NOMO-1 treated with dmso at 0.1 percent for 144 hours (cell line): ENCODE data around the gene ZNF451.

Experiments used
- DNase-seq: peaks from one replicate; lab custom pipeline; 2025; ENCODE audit not compliant: unreplicated experiment; lab: John Stamatoyannopoulos, UW

ZNF451 gene

GRCh38 chr6:57147955-57148858 lies 58.2 kb downstream of the ZNF451 start:
- no peak for DNase-seq

DNA sequence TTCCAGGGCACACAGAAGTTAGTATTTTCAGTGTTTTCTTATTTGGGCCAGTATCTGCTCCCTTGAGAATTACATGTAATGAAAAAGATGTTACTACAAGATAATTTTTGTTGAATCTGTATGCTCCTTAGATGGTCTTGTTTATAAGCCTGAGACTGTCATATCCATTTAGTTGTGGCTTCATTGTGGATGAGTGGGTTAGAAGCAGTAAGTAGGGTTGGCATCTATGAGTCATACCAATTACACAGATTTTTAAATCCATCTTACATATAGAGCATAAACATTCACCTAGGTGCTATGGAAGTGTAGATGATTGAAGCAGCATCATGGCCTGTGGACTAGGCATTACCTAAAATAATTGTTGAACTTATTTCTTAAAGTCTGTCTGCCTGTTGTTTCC lies 68.7 kb downstream of the ZNF451 start:
- no peak for DNase-seq

DNA sequence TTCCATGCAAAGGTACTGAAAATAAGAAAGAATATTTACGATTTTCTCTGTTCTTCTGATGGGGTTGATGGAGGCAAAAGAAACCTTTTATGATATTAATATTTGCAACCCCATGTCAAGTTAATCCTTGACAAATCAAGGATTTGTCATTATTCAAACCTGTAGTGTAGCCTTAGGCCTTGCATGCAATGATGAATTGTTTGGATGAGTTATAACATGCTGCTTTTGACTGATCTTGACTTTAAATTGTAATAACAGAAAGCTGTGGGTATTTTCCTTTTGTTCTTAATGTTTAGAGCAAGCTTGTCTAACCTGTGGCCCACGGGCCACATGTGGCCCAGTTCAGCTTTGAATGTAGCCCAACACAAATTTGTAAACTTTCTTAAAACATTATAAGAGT lies 69.1 kb downstream of the ZNF451 start:
- DNase-seq = no peak

GRCh38 chr6:57162028-57162427 lies 72.0 kb downstream of the ZNF451 start:
- DNase-seq = no peak

- no peak for DNase-seq
Measured at GRCh38 chr6:57162516-57162915, 72.5 kb downstream of the ZNF451 start.

- DNase-seq = no peak
Measured at GRCh38 chr6:57163956-57164355, 74.0 kb downstream of the ZNF451 start.

- no peak for DNase-seq
Measured at GRCh38 chr6:57165080-57165479, 75.1 kb downstream of the ZNF451 start.

GRCh38 chr6:57172136-57173055 lies 82.4 kb downstream of the ZNF451 start, which contains the start of gene BAG2:
TSS of gene BAG2 (plus strand) at chr6:57172326. CDS start at chr6:57172698, 372 bp downstream.
- peak; percentile 62 for DNase-seq

DNA sequence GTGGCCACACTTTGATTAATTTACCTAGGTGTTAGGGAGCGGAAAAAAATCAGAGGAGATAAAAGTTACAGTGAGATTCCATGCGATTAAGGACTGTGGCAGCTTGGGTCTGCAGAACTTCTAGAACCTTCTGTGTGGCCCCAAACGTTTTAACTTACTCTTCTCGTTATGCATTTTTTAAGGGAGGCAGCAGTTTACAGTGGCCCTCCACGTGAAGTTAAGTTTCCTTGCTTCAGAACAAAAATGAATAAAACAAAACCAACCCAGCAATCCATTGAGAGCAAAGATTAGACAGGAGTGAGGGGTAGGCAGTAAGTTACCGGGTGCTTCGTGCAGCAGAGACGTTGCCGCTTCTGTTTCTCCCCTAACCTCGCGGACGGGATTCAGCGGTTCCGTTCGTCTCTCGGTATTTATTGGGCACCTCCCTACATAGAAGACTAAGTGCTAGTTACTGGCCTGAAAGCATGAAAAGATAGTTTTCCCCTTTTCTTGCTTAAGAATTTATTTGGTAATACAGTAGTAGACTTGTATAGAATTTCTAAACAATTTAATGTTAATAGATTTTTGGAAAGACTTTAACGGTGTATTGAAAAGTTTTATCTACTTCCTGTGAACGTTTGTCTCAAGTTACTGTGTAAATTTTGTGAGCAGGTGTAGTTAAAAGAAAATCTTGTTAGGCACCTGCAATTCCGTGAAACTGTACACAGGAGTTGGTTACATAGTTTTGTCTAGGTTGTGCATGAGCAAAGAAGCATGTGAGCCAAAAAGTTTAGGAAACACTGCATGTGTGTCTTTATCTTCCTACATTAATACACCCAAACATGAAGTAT lies 83.3 kb downstream of the ZNF451 start:
- no peak for DNase-seq

DNA sequence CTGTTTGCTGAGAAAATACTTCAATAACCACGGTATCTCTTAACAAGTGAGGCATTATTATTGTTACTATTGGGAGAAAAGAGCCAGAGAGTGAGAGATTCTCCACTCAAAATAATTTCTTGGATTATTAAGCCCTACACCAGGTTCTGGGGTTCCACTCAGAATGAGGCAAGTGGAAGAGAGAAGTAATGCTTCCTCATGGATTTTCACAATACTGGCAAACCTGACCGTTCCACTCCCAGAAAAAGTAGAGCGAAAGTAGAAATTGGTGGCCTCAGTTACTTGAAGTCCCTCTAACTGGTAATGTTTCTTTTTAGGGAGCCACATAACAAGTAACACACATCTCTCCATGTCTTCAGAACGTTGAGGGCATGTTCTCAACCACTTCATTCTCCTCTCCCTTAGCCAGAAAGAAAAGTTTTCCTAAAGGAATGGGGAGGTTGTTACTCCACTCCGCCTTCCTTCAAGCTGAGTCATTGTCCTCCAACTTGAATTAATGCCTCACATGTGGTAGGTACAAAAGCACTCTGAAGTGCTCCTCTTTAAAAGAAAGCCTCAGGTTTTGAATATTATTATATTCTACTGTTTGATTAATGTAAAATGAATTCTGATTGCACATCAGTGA lies 84.0 kb downstream of the ZNF451 start:
- DNase-seq = no peak

DNA sequence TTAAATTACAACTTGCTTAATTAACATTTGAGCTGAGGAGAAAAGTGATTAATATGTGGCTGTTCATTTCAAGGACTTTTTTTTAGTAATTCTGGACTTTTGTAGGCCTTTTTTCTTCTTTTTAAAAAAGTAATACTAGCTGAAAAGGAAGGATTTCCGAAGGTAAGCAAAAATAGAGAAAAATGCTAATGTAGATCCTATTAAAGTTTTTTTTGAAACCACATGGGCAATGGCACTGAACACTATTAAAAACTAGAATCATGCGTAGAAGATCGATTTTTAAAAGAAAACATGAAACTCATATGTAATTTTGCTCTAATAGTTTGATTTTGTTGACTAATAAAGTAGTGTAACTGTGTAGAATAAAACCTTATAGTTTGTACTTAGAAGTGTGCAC lies 84.5 kb downstream of the ZNF451 start:
- DNase-seq = no peak

DNA sequence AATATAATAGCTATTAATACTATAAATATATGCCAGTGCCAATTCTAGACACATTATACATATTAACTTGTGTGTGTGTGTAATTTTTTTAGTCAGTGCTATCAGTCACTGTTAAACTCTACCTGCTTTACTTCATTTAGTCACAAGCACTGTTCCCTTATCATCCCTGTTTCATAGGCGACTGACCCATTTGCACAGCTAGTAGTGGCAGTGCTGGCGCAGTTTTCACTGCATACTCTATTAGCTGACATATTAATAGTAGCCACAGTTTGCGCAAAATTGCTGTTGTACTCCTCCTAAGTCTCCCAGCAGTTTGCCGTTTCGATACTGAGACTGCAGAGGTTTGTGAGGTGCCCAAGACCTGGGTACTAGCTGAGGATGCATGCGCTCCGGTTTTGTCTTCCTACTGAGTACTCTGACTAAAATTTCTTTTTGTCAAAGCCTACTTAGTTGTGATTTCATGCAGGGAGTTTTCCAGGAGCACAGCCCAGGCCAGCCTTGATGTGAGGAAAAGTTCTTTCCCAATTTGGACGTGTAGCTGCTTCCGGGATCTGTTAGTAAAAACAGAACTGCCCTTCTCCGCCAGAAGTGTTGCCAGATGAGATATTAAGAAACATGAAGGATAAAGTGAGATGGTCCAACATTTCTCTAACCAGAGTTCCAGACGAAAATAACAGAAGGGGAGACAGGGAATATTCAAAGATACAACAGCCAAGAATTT lies 87.7 kb downstream of the ZNF451 start:
- DNase-seq = no peak

GRCh38 chr6:57180596-57180995 lies 90.6 kb downstream of the ZNF451 start:
- no peak for DNase-seq

DNA sequence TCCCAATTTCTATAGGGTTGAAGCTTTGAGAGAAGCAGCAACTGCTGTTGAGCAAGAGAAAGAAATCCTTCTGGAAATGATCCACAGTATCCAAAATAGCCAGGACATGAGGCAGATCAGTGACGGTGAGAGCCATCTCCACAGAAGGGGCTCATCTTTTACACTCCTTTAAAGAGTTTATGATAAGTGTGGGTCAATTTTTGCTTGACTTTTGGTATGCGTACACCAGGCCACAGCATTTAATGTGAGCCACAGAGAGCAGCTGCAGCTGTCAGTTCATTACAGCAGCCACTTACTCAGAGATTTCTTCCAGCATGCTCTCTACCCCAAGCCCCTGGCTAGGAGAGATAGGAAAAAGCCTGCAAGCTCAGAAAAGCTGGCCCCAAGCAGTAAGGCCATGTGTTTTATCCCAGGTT lies 92.0 kb downstream of the ZNF451 start:
- no peak for DNase-seq

DNA sequence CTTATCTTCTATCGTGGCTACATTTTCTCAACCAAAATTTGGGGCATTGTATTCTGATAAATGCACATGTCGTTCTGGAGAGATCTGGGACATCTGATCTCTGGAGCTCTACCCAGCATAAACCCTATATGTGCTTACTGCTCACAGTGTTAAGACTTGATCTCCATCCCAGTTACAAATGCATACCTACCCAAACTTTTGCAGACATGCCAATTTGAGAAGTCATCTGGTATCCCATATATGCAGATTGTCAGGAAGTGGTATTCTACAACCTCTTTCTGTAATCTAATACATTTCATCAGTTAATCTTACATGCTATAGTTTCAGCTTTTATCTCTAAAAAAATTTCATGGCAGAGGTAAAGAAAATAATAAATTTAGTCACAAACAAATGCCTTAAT lies 93.3 kb downstream of the ZNF451 start:
- no peak for DNase-seq

DNA sequence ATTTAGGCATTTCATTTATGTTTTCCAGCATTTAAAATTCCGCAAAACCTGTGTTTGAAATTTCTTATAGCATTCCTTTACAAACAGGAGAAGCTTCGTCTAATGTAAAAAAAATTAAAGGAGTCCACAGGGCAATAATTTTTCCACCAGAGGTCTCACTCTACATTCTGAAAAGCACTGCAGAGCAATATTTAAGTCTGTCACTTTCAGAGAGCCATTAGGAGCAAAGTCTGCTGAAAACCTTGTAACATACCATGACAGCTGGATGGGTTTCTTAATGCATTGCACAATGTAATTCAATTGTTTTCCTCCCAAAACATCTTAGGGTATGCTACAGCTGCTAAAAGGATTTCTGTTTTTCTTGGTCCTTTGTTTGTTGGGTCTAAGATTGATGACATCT lies 100.2 kb downstream of the ZNF451 start:
- no peak for DNase-seq

GRCh38 chr6:57193177-57193576 lies 103.2 kb downstream of the ZNF451 start:
- no peak for DNase-seq

GRCh38 chr6:57195457-57195856 lies 105.5 kb downstream of the ZNF451 start:
- no peak for DNase-seq

GRCh38 chr6:57198926-57199636 lies 109.1 kb downstream of the ZNF451 start:
- no peak for DNase-seq
